HG03575 (cell line): ENCODE measurements around the gene KPNB1.

ENCODE experiments used
- ATAC-seq: cut with Tn5 transposase; IDR thresholded peaks from one replicate; pipeline ENCODE4 v1.9.1; 2021; ENCODE audit not compliant: unreplicated experiment, insufficient number of reproducible peaks, low FRiP score; ENCODE audit errors: extremely low read depth

The KPNB1 gene

DNA sequence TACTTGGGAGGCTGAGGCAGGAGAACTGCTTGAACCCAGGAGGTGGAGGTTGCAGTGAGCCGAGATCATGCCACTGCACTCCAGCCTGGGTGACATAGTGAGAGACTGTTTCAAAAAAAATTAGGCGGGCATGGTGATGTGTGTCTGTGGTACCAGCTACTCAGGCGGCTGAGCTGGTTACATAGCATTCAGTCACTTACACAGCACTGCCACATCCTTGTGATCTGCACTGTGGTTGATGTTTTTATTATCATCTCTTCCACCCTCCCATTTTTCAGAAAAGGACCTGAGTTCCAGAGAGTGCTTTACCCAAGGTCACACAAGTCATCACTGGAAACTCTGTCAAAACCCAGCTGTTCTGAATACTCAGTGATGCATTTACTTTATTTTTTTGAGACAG, 14.8 kb upstream of the KPNB1 start:
- ATAC-seq, result no peak

DNA sequence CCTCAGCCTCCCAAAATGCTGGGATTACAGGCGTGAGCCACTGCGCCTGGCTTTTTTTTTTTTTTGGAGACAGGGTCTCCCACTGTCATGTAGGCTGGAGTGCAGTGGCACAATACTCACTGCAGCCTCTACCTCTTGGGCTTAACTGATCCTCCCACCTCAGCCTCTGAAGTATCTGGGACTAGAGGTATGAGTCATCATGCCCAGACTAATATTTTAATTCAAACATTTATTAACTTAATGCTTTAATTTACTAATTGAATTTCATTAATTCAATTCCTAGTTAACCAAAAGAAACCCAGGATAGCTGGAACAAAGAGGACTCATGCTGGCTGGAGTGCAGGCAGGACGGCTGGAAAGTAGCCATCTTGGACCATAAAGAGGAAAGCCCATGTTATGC, 14.0 kb upstream of the KPNB1 start:
- no peak for ATAC-seq

GRCh38 chr17:47636273-47637030, 13.3 kb upstream of the KPNB1 start:
- ATAC-seq, result no peak

DNA sequence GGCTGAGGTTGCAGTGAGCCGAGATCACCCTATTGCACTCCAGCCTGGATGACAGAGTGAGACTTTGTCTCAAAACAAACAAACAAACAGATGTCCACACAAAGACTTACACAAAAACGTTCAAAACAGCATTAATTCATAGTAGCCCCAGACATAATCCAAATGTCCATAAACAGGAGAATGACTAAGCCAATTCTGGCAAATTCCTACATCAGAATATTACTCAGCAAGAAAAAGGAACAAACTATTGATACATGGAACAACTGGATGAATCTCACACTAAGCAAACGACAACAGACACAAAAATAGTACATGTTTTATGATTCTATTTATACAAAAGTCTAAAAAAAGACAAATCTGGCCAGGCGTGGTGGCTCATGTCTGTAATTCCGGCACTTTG, 10.8 kb upstream of the KPNB1 start:
- no peak for ATAC-seq

DNA sequence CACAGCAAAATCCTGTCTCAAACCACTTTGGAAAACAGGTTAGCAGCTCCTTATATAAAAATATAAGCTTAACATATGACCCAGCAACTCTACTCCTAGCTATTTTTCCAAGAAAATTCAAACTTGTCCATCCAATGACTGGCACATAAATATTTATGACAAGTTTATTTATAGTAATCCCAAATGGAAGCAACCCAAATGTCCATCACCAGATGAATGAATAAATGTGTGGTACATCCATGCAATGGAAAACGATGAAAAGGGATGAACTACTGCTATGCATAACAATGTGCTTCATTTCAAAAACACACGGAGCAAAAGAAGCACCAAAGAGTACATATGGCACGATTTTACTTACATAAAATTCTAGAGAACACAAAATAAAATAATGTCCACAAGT, 9.6 kb upstream of the KPNB1 start:
- no peak for ATAC-seq

- no peak for ATAC-seq
Measured at GRCh38 chr17:47641202-47641601, 8.5 kb upstream of the KPNB1 start.

GRCh38 chr17:47643116-47643515, 6.6 kb upstream of the KPNB1 start:
- no peak for ATAC-seq

DNA sequence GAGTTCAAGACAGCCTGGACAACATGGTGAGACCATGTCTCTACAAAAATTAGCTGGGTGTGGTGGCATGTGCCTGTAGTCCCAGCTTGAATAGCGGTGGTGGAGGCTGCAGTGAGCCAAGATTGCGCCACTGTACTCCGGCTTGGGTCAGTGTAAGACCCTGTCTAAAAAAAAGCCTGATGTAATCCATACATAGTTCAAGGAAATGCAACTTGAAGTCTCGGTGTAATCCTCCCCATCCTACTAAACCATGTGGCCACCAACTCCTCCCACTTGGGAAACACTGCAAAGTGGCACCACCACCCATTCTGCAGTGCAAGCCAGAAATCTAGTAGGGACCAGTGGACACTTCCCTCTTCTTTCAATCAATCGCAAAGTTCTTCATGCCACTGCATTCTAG, 5.4 kb upstream of the KPNB1 start:
- ATAC-seq, result no peak

DNA sequence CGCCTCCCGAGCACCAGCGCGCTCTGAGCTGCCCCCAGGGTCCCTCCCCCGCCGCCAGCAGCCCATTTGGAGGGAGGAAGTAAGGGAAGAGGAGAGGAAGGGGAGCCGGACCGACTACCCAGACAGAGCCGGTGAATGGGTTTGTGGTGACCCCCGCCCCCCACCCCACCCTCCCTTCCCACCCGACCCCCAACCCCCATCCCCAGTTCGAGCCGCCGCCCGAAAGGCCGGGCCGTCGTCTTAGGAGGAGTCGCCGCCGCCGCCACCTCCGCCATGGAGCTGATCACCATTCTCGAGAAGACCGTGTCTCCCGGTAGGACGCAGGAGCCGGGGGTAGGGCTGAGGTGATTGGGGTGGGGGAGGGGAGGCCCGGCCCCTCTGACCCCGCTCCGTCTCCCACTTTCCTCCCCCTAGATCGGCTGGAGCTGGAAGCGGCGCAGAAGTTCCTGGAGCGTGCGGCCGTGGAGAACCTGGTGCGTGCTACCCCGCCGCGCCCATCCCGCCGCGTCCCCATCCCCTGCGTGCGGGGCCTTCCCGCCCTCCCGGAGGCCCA, 329 bp downstream of the KPNB1 start:
- no peak for ATAC-seq

DNA sequence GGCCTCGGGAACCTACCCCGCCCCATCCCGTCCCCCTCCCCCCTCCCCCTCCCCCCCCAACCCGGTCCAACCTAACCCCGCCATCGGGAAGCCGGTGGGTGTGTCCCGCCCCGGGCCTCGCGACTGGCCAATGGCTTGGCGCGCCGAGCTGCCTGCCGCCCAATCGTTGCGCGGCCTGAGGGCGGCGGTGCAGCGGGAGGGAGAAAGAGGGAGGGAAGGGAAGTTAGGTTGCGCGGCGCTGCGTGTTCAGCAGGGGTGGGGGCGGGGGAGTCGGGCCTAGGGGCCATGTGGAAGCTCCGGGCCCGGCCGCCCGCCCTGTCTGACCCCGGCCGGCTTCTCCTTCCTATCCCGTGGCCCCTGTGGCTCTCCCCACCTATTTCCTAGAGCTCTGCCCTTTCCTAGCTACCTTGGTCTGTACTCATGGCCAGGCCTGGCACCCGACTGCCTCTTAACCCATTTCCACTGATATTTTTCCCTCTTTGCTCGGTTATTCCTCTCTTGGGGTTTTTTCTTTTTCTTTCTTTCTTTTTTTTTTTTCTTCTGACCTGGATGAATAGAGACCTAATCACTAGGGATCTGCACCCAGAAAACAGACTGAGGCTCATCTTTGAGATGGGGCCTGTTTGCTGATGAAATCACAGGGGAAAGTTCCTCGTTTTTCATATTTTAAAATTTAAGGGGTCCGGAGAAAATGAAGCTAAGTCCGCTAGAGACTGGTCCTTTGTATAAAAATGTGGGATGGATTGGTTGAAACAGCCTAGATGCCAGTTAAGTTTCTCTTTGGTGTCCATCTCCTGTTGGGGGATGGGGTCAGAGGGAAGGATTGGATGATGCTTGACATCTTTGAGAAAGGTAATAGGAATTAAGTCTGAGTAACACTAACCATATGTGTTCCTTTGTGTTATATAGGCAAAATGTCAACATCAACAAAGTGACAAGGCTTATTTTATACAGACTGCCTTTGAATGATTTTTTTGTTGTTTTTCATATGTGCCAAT, 1.1 kb downstream of the KPNB1 start:
- ATAC-seq, result no peak

DNA sequence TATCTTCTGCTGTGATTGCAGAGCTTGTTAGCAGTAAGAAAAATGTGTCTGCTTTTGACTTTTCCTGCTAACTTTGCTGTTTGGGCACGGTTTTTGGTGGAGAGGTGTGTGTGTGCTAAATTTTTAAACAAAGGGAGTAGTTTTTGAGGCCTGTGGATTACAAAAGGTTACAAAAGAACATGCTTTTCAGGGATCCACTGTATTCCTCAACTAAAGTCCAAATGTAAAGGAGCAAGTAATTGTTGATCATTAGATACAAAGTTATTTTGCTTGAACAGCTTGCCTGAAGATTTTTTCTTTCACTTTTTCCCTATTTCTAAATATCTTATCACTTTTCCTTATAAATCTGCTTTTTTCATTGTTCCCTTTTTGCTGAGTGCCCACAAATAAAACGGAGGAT, 2.0 kb downstream of the KPNB1 start:
- ATAC-seq, result no peak

DNA sequence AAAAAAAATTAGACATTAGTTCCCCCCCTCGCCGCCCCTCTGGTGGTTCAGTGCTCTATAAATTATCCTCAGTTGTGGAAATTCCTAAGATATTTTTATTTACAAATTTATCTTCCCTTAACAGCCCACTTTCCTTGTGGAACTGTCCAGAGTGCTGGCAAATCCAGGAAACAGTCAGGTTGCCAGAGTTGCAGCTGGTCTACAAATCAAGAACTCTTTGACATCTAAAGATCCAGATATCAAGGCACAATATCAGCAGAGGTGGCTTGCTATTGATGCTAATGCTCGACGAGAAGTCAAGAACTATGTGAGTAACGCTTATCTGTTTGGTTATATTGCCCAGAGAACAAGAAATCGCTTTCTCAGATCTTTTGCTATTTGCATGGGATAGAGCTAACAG, 2.9 kb downstream of the KPNB1 start:
- no peak for ATAC-seq

GRCh38 chr17:47653442-47653841, 3.7 kb downstream of the KPNB1 start:
- ATAC-seq, result no peak

DNA sequence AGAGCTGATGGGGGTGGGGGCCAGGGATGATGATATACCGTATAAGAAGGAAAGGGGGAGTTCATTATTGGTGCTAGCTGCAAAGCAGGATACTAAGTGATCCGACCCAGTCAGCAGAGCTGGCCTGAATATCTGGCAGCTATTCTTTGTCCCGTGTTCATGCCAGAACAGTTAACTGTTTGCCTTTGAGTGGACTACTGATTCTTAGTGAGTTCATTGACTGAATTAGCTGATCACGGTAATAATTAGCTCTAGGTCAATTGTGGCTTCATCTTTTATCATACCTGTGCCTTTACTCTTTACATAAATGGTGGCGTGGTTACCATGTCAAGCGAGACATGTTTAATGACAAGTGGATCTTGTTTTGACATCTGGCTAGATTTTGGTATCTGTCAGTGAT, 5.3 kb downstream of the KPNB1 start:
- ATAC-seq, result no peak

DNA sequence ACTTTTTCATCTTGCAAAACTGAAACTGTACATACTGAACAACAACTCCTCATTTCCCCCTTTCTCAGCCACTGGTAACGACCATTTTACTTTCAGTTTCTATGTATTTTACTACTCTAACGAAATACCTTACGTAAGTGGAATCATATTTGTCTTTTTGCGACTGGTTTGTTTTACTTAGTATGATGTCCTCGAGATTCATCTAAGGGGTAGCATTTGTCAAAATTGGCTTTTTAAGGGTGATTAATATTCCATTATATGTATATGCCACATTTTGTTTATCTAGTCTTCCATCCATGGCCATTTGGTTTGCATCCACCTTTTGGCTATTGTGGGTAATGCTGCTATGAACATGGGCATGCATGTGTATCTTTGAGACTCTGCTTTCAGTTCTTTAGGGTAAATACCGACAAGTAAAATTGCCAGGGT, 10.4 kb downstream of the KPNB1 start:
- peak; percentile 33 for ATAC-seq

- ATAC-seq, result no peak
Measured at GRCh38 chr17:47663912-47664623, 14.3 kb downstream of the KPNB1 start.

DNA sequence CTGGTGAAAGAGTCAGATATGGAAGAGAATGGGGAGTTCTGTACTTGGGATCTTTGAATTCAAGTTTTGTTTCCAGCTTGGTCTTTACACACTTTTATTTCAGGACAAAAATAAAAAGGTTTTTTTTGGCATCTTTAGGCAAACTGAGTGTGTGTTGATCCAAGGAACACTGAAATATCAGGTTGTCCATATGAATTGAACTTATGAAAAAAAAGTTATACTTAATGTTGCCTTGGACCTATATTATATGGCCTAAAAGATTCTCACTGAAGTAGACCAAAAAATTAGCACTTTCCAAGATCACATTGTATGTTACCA, 14.9 kb downstream of the KPNB1 start:
- no peak for ATAC-seq

DNA sequence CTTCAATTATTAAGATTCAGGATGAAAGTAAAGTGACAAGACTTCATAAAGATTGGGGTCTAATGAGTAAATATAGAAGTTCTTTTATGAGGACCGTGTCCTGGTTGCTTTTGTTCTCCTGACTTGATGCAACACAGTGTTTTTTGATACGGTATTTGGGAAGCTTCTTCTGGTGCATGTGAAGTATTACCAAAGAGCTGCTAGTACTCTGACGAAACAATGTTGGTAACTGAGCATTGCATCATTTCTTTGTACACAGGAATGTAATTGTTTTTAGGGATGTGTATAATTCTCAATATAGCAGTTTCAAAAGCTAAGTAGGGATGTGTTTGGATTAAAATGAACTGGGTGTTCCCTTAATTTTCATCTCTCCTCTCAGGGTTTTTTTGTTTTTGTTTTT, 15.9 kb downstream of the KPNB1 start:
- no peak for ATAC-seq

- ATAC-seq, result no peak
Measured at GRCh38 chr17:47669081-47669480, 19.4 kb downstream of the KPNB1 start.
